Activated naive CD8-positive, alpha-beta T cell treated with anti-CD3 and anti-CD28 coated beads, Interleukin-2, amount 10 ng/mL, durations not matched to agents 7 days and 5 days (primary cell): ENCODE results near the gene SDCBP2. TPM values are rescaled to one million over a fixed set of nuclear protein-coding genes. Genes with fewer than 3 reads are reported as not detected.

Source experiments
- ATAC-seq: fragments of 150-1000 bp; cut with Tn5 transposase; one replicate; pipeline ENCODE4 v1.10.0; 2021; ENCODE audit warnings: low read depth, moderate library complexity
- POLR2A ChIA-PET: fragments of 350-600 bp; sonication (Branson Sonifier 250); formaldehyde crosslinking; loops from one replicate; lab custom pipeline; 2021; ENCODE audit warnings: antibody characterized with exemption; lab: Charles Lee
- DNase-seq: peaks from one replicate; pipeline ENCODE4 v3.0.0; 2021
- H3K27ac Mint-ChIP-seq: one replicate; pipeline ENCODE4 v1.8.0; 2022; ENCODE audit warnings: mild to moderate bottlenecking, mixed read lengths
- H3K27me3 Mint-ChIP-seq: one replicate; pipeline ENCODE4 v1.8.0; 2022; ENCODE audit warnings: mild to moderate bottlenecking, moderate library complexity, mixed read lengths
- H3K36me3 Mint-ChIP-seq: one replicate; pipeline ENCODE4 v1.8.0; 2021; ENCODE audit warnings: mild to moderate bottlenecking, mixed read lengths
- H3K4me1 Mint-ChIP-seq: one replicate; pipeline ENCODE4 v1.8.0; 2021; ENCODE audit warnings: mixed read lengths
- H3K4me3 Mint-ChIP-seq: one replicate; pipeline ENCODE4 v1.8.0; 2022; ENCODE audit warnings: mild to moderate bottlenecking, moderate library complexity, mixed read lengths
- H3K9me3 Mint-ChIP-seq: one replicate; pipeline ENCODE4 v1.8.0; 2021; ENCODE audit warnings: mixed read lengths
- total RNA-seq, 2 experiments: library from RNA; stranded (reverse); gene quantifications; one replicate each; pipeline ENCODE4 v1.2.3, GENCODE V29; 2021

SDCBP2 gene
- total RNA-seq, 2 experiments from 2014 or later, result 3.7 to 5.1 TPM

GRCh38 chr20:1370548-1371110 lies 41.7 kb upstream of the SDCBP2 start:
- peaks cover 49% of the 10 kb centered on the region for H3K4me1 Mint-ChIP-seq
- ATAC-seq (no peak), DNase-seq (no peak)
- H3K36me3 Mint-ChIP-seq, result peaks cover 51% of the 10 kb centered on the region
- H3K4me3 Mint-ChIP-seq, result no peak overlapping the region
- no peaks in the 10 kb centered on the region for H3K27me3 Mint-ChIP-seq
- peak overlapping the region; percentile 51 for H3K27ac Mint-ChIP-seq
- H3K9me3 Mint-ChIP-seq, result no peaks in the 10 kb centered on the region
- POLR2A ChIA-PET, result no interaction called here

- H3K4me1 Mint-ChIP-seq, result peaks cover 48% of the 10 kb centered on the region
- POLR2A ChIA-PET, result interaction anchor here (0.6 kb wide), 1 partner anchor 8 kb away, joined by 3 read pairs; no protein-coding TSS in a partner anchor
- H3K36me3 Mint-ChIP-seq, result peaks cover 55% of the 10 kb centered on the region
- peak overlapping the region; percentile 56 for H3K27ac Mint-ChIP-seq
- DNase-seq (no peak), ATAC-seq (no peak)
- no peak overlapping the region for H3K4me3 Mint-ChIP-seq
- no peaks in the 10 kb centered on the region for H3K9me3 Mint-ChIP-seq
- H3K27me3 Mint-ChIP-seq, result no peaks in the 10 kb centered on the region
Observed at GRCh38 chr20:1369970-1370369, 41.0 kb upstream of the SDCBP2 start.

GRCh38 chr20:1368448-1369199 lies 39.7 kb upstream of the SDCBP2 start:
- peaks cover 61% of the 10 kb centered on the region for H3K36me3 Mint-ChIP-seq
- no peak for ATAC-seq
- no peak overlapping the region for H3K4me3 Mint-ChIP-seq
- H3K27me3 Mint-ChIP-seq, result no peaks in the 10 kb centered on the region
- POLR2A ChIA-PET, result no interaction called here
- no peak for DNase-seq
- no peaks in the 10 kb centered on the region for H3K9me3 Mint-ChIP-seq
- peak overlapping the region; percentile 30 for H3K27ac Mint-ChIP-seq
- peaks cover 56% of the 10 kb centered on the region for H3K4me1 Mint-ChIP-seq

- no peak overlapping the region for H3K4me3 Mint-ChIP-seq
- POLR2A ChIA-PET, result no interaction called here
- peaks cover 61% of the 10 kb centered on the region for H3K36me3 Mint-ChIP-seq
- H3K4me1 Mint-ChIP-seq, result peaks cover 58% of the 10 kb centered on the region
- no peaks in the 10 kb centered on the region for H3K9me3 Mint-ChIP-seq
- H3K27ac Mint-ChIP-seq, result no peak overlapping the region
- H3K27me3 Mint-ChIP-seq, result no peaks in the 10 kb centered on the region
- no peak for ATAC-seq
- no peak for DNase-seq
Observed at GRCh38 chr20:1367479-1367878, 38.5 kb upstream of the SDCBP2 start.

- peak overlapping the region; percentile 69 for H3K4me3 Mint-ChIP-seq
- H3K27me3 Mint-ChIP-seq, result no peaks in the 10 kb centered on the region
- POLR2A ChIA-PET, result interaction anchor here (0.8 to 1.3 kb wide), 3 partner anchors 25 to 40 kb away, joined by 3 to 5 read pairs (median 3); no protein-coding TSS in a partner anchor
- ATAC-seq, result peak; percentile 65
- H3K36me3 Mint-ChIP-seq, result peaks cover 78% of the 10 kb centered on the region
- H3K27ac Mint-ChIP-seq, result peak overlapping the region; percentile 83
- no peak for DNase-seq
- H3K9me3 Mint-ChIP-seq, result no peaks in the 10 kb centered on the region
- H3K4me1 Mint-ChIP-seq, result peaks cover 61% of the 10 kb centered on the region
Observed at GRCh38 chr20:1364106-1364505, 35.2 kb upstream of the SDCBP2 start.

- peaks cover 76% of the 10 kb centered on the region for H3K36me3 Mint-ChIP-seq
- POLR2A ChIA-PET, result interaction anchor here (0.8 to 1.3 kb wide), 3 partner anchors 25 to 39 kb away, joined by 3 to 5 read pairs (median 3); no protein-coding TSS in a partner anchor
- peak; percentile 5 for ATAC-seq
- peak overlapping the region; percentile 83 for H3K27ac Mint-ChIP-seq
- DNase-seq, result no peak
- H3K27me3 Mint-ChIP-seq, result no peaks in the 10 kb centered on the region
- no peaks in the 10 kb centered on the region for H3K9me3 Mint-ChIP-seq
- H3K4me3 Mint-ChIP-seq, result peak overlapping the region; percentile 69
- peaks cover 61% of the 10 kb centered on the region for H3K4me1 Mint-ChIP-seq
Observed at GRCh38 chr20:1363522-1363921, 34.6 kb upstream of the SDCBP2 start.

- POLR2A ChIA-PET, result interaction anchor here (0.7 to 2.8 kb wide), 8 partner anchors 9 to 227 kb away, joined by 3 to 11 read pairs (median 4); no protein-coding TSS in a partner anchor
Observed at GRCh38 chr20:1362484-1362883, 33.5 kb upstream of the SDCBP2 start.

GRCh38 chr20:1360094-1360846 lies 31.3 kb upstream of the SDCBP2 start:
- DNase-seq (no peak), ATAC-seq (no peak)
- Mint-ChIP-seq H3K27ac (peak overlapping the region; percentile 89), H3K4me1 (peaks cover 66% of the 10 kb centered on the region), H3K9me3 (no peaks in the 10 kb centered on the region), H3K4me3 (no peak overlapping the region), H3K36me3 (peaks cover 66% of the 10 kb centered on the region), H3K27me3 (no peaks in the 10 kb centered on the region)
- POLR2A ChIA-PET, result interaction anchor here (2.8 kb wide), 1 partner anchor 31 kb away, joined by 11 read pairs; no protein-coding TSS in a partner anchor

More at GRCh38 chr20:1362484-1362883, 33.5 kb upstream of the SDCBP2 start:
- no peaks in the 10 kb centered on the region for H3K27me3 Mint-ChIP-seq
- peaks cover 68% of the 10 kb centered on the region for H3K36me3 Mint-ChIP-seq
- H3K4me3 Mint-ChIP-seq, result peak overlapping the region; percentile 20
- no peaks in the 10 kb centered on the region for H3K9me3 Mint-ChIP-seq
- peaks cover 72% of the 10 kb centered on the region for H3K4me1 Mint-ChIP-seq
- ATAC-seq, result no peak
- H3K27ac Mint-ChIP-seq, result peak overlapping the region; percentile 83
- DNase-seq, result no peak

- Mint-ChIP-seq H3K4me3 (peak overlapping the region; percentile 72), H3K4me1 (peaks cover 46% of the 10 kb centered on the region), H3K27ac (peak overlapping the region; percentile 89), H3K27me3 (no peaks in the 10 kb centered on the region), H3K9me3 (peaks cover 6% of the 10 kb centered on the region), H3K36me3 (peaks cover 75% of the 10 kb centered on the region)
- POLR2A ChIA-PET, result interaction anchor here (0.6 to 1.7 kb wide), 9 partner anchors 10 to 976 kb away, joined by 3 to 9 read pairs (median 6); partner anchors contain the start of genes FAM110A and SDCBP2
- peak; percentile 95 for ATAC-seq
- DNase-seq, result peak; percentile 54
Observed at GRCh38 chr20:1357921-1358671, 29.2 kb upstream of the SDCBP2 start.

- Mint-ChIP-seq H3K27ac (no peak overlapping the region), H3K9me3 (peaks cover 14% of the 10 kb centered on the region), H3K4me3 (no peak overlapping the region), H3K36me3 (peaks cover 70% of the 10 kb centered on the region), H3K4me1 (peaks cover 20% of the 10 kb centered on the region), H3K27me3 (no peaks in the 10 kb centered on the region)
- no peak for DNase-seq
- no peak for ATAC-seq
- POLR2A ChIA-PET, result interaction anchor here (1.4 kb wide), 1 partner anchor 28 kb away, joined by 3 read pairs; no protein-coding TSS in a partner anchor
Observed at GRCh38 chr20:1353956-1354355, 25.0 kb upstream of the SDCBP2 start.

GRCh38 chr20:1346315-1346969 lies 17.5 kb upstream of the SDCBP2 start:
- peaks cover 8% of the 10 kb centered on the region for H3K9me3 Mint-ChIP-seq
- peak overlapping the region; percentile 66 for H3K4me3 Mint-ChIP-seq
- no peaks in the 10 kb centered on the region for H3K27me3 Mint-ChIP-seq
- POLR2A ChIA-PET, result interaction anchor here (0.7 to 3.0 kb wide), 5 partner anchors 12 to 49 kb away, joined by 3 to 13 read pairs (median 7); no protein-coding TSS in a partner anchor
- peaks cover 36% of the 10 kb centered on the region for H3K4me1 Mint-ChIP-seq
- peaks cover 37% of the 10 kb centered on the region for H3K36me3 Mint-ChIP-seq
- H3K27ac Mint-ChIP-seq, result peak overlapping the region; percentile 85
- ATAC-seq, result peak; percentile 32
- no peak for DNase-seq

- Mint-ChIP-seq H3K36me3 (peaks cover 31% of the 10 kb centered on the region), H3K4me3 (peak overlapping the region; percentile 18), H3K9me3 (peaks cover 8% of the 10 kb centered on the region), H3K27me3 (no peaks in the 10 kb centered on the region), H3K4me1 (peaks cover 35% of the 10 kb centered on the region), H3K27ac (peak overlapping the region; percentile 72)
- ATAC-seq (no peak), DNase-seq (no peak)
- POLR2A ChIA-PET, result interaction anchor here (0.7 to 3.0 kb wide), 8 partner anchors 10 to 50 kb away, joined by 3 to 13 read pairs (median 4); partner anchors contain the start of gene FKBP1A
Observed at GRCh38 chr20:1345756-1346093, 16.8 kb upstream of the SDCBP2 start.
